GM21360 (cell line): ENCODE results near the gene CIROP.

Source experiments
- ATAC-seq: cut with Tn5 transposase; IDR thresholded peaks from one replicate; pipeline ENCODE4 v1.9.1; 2021; ENCODE audit warnings: mild to moderate bottlenecking, moderate library complexity; ENCODE audit not compliant: unreplicated experiment

CIROP gene, protein sequence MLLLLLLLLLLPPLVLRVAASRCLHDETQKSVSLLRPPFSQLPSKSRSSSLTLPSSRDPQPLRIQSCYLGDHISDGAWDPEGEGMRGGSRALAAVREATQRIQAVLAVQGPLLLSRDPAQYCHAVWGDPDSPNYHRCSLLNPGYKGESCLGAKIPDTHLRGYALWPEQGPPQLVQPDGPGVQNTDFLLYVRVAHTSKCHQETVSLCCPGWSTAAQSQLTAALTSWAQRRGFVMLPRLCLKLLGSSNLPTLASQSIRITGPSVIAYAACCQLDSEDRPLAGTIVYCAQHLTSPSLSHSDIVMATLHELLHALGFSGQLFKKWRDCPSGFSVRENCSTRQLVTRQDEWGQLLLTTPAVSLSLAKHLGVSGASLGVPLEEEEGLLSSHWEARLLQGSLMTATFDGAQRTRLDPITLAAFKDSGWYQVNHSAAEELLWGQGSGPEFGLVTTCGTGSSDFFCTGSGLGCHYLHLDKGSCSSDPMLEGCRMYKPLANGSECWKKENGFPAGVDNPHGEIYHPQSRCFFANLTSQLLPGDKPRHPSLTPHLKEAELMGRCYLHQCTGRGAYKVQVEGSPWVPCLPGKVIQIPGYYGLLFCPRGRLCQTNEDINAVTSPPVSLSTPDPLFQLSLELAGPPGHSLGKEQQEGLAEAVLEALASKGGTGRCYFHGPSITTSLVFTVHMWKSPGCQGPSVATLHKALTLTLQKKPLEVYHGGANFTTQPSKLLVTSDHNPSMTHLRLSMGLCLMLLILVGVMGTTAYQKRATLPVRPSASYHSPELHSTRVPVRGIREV

GRCh38 chr14:23104591-23105347 lies at the start of gene CIROP:
Gene CIROP, minus strand, starts transcription at chr14:23104989. Its CDS starts 69 bp downstream, at chr14:23104920.
- no peak for ATAC-seq

DNA sequence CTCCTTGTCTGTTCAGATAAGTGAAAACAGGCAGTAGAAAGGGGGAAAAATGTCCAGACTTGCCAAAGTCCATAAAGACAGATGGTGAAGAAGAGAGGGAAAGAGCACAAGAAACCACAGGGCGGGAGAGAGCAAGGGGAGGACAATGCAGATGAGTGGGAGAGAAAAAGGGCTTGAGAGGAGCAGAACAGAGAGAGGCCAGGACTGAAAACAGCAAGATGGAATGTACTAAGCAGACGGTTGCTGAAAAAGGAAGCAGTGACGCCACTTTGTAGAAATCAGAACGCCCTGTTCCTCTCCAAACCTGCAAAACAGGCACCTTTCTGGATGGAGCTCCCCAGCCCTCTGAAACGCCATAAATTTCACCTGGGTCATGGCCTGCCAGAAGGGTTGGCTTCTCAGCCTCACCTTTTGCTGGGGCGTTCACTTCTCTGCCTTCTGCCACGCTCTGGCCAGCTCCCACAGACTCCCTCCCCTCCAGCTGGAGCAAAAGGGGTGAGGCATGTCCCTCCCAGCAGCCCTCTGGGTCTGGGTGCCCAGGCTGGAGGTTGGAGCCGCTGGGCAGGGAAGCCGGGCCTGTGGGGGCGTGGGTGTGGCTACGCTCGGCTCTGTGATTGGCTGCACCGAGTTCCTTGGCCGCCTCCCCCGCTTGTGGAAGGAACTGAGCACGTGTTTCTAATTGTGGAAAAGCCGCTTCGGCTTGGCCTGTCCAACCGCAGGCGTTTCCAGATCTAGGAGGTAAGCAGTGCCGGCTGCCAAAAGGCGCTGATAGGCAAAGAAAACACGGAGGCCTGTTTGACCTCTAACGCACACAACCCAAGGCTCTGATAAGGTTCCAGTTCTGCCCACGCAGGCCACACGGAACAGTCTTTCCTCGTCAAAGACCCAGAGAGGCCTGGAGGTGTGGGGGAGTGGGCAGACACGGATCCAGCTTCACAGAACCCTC lies 49.3 kb upstream of the CIROP start:
- ATAC-seq, result no peak

GRCh38 chr14:23151342-23151741 lies 46.6 kb upstream of the CIROP start:
- no peak for ATAC-seq

DNA sequence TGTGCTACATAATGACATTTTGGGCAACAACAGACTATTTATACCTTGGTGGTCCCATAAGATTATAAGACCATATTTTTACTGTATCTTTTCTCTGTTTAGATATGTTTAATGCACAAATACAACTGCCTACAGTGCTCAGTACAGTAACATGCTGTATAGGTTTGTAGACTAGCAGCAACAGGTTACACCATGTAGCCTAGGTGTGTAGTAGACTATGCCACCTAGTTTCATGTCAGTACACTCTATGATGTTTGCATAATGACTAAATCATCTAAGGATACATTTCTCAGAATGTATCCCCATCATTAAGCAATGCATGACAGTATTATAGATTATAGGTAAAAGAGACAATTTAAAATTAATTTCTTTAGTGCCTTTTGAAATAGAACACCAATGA lies 45.0 kb upstream of the CIROP start:
- no peak for ATAC-seq

DNA sequence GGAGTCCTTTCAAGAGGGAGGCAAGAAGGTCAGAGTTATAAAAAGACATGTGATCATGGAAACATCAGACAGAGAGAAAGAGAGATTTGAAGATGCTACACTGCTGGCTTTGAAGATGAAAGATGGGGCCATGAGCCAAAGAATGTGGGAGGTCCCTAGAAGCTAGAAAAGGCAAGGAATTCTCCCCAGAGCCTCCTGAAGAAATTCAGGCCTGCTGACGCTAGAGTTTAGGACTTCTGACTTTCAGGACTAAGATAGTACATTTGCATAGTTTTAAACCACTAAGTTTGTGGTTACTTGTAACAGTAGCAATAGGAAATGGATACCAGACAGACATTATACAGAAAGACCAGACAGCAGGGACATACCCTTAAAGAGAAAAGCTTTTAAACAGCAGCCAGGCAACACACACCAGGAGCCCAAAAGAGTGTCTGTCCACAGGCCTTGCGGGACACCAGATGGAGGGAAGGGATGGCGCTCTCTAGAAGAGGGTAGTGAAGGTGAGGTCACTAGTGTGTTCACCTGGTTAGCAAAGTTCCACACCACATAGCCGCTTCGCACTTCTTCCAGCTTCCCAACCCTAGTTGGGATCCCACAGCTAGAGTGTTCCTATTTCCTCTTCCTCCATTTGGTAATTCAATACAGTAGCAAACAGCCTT lies 43.9 kb upstream of the CIROP start:
- no peak for ATAC-seq

- no peak for ATAC-seq
These were observed 42.9 kb upstream of the CIROP start for GRCh38 chr14:23147676-23148075.

GRCh38 chr14:23146980-23147379 lies 42.2 kb upstream of the CIROP start:
- ATAC-seq, result no peak

- no peak for ATAC-seq
These were observed 41.6 kb upstream of the CIROP start for GRCh38 chr14:23146351-23146910.

DNA sequence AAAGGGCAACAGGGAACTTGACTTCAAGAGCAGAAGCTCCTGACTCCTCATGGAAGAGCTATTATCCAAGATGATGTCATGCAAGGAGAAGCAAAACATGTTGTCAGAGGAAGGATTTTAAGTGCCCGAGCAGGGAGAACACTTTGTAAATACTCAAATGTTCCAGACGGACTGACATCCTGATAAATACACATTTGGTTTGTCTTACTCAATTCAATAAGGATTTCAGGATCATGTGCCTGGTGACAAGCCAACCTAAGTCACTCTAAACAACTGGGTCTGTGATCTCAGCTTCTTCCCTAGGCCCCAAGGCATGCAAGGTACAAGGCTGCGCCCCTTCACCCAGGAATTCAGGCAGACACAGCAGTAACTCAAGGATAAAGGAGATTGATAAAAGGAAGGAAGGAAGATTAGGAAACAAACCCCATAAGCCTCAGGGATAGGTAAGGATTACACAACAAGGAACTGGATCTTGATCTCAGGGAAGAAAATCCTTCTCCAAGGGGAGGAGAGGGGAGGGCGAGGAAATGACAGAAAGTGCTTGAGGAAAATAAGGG lies 41.1 kb upstream of the CIROP start:
- ATAC-seq, result no peak

DNA sequence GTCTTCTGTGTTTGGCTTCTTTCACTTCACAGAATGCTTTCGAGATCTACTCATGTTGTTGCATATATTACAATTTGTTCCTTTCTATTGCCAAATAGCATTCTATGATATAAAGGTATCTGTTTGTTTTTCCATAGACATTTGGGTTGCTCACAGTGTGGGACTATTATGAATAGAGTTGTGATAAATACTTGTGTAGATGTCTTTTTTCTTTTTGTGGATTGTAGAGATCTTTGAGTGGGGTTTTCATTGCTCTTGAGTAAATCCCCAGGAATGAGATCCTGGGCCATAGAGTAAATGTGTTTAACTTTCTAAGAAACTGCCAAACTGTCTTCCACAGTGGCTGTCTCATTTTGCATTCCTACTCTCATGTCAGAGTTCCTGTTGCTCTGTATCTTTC lies 39.1 kb upstream of the CIROP start:
- no peak for ATAC-seq

- ATAC-seq, result no peak
These were observed 38.0 kb upstream of the CIROP start for GRCh38 chr14:23142826-23143225.

DNA sequence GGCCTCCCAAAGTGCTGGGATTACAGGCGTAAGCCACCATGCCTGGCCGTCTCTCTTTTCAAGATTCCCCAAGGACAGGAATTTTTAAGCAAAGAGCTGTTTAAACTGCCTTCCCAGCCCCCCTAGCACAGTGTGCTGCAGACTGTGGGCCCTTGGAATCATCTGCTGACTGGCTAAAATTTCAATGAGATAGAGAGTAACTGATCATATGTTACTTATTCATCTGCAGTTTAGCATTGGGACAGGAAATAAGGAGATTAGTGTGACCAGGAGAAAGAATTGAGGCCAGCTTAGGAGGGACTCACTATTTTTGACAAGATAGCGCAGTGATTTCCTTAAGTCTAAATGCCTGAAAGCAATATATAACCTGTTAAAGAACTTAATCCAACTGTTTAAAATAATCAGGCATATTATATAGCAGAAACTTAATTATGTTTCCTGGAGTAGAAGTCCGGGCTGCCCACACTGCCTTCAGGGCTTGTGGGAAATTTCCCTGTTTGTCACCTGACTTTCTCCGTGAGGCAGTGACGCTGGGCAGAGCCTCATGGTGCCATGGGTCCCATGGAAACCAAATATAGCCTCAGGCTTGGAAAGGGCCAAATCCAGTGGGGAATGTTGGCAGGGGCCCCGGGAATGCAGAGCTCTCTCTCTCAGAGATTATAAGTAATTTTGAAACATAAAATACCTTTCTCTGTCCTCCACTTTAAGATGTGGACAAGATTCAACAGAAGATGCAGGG lies 37.1 kb upstream of the CIROP start:
- ATAC-seq, result no peak

- ATAC-seq, result no peak
These were observed 35.6 kb upstream of the CIROP start for GRCh38 chr14:23140371-23140770.

DNA sequence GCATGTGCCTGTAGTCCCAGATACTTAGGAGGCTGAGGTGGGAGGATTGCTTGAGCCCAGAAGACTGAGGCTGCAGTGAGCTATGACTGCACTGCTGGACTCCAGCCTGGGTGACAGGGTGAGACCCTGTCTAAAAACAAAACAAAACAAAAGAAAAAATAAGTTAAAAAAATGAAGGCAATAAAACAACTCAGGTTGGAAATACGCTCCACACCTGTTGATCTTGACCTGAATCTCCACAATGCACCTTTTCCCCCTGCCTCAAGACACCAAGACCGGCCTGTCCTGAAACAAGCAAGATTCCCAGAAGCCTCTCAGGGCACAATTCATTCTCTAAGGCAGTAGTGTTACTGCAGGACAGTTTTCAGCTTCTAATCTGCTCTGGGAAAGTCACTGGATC lies 35.1 kb upstream of the CIROP start:
- no peak for ATAC-seq

DNA sequence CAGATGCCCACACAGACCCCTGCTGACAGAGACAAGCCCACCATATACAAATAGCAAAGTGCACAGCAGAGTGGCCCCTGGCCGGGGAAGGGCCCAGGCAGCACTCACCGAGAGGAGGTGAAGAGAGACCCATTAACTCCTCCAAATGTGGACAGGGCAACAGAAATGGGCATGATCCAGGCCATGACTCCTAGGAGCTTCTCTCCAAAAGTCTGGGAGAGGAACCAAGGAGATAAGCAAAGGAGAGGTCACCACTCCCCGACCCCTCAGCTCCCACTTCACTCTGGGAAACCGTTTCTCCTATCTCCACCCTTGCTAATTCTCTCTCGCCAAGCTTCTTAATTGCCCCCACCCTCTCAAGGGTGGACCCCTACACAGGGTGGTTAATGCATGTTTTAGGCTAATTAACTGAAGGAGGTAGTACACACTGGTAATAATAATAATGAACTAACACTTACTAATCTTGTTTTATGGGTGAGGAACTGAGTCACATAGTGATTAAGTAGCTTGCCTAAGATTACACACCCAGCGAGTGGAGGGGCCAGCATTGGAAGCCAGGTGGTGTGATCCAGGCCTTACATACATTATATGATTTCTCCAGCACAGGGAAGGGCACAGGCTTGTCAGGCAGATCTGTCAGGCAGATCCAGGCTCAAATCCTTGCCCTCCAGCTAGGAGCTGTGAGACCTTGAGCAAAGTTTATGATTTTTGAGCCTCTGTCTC lies 33.2 kb upstream of the CIROP start:
- no peak for ATAC-seq

- ATAC-seq, result no peak
These were observed 32.5 kb upstream of the CIROP start for GRCh38 chr14:23137192-23137812.

DNA sequence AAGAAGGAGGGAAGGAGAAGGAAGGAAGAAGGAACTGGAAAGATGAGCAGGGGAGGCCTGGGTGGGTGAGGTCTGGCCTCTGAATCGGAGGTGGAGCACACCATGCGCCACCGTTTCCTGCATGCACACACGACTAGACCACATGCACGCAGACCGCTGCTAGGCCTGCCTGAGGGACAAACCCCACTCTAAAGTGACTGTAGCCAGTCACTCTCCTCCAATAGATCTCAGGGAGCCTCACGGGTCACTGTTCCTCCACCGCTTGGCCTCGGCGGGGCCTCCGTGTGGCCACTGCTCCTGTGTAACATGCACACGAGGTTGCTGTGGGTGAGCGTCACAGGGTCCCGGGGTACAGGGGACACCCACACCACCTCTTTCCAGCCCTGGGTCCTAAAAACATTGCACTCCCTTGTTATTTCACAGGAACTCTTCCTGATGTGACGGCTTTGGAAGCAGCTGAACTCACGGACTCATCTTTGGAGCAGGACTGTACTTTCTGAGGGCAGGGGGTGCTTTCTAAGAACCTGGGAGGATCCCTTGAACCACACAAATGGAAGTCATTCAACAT lies 31.9 kb upstream of the CIROP start:
- ATAC-seq, result no peak
